Muscle of back (tissue), 11 donors: Measurements from ENCODE around the gene CATSPER3. TPM values are rescaled to one million over a fixed set of nuclear protein-coding genes. Genes with fewer than 3 reads are reported as not detected.
"Not testable (repeated sequence)": the region's sequence is repeated elsewhere in the genome, so short reads cannot be mapped to it uniquely, and the experiment has no call there.

Source experiments
- DNase-seq, 3 donors: peaks; one replicate each; pipeline versions ENCODE4 v3.0.0 to v3.0.0-alpha.2; 2013
- polyA plus RNA-seq, 10 donors: library from polyadenylated mRNA; unstranded; fragments of 120-200 nt; gene quantifications; one replicate each; pipeline ENCODE4 v1.2.1, GENCODE V29; 2013; ENCODE audit not compliant: insufficient read length in 10 of 10

Gene CATSPER3
- polyA plus RNA-seq, 10 donors = 0.24 to 1.2 (median 0.51) TPM

- peak in 1 of 3 donors; percentile 14 for DNase-seq
Observed at GRCh38 chr5:134975078-134975715, 7.5 kb downstream of the CATSPER3 start.

- DNase-seq = no peak
Observed at GRCh38 chr5:134975843-134976242, 8.1 kb downstream of the CATSPER3 start.

GRCh38 chr5:134976841-134977240, 9.1 kb downstream of the CATSPER3 start:
- no peak for DNase-seq

- DNase-seq = no peak
Observed at GRCh38 chr5:134979416-134979815, 11.7 kb downstream of the CATSPER3 start.

- no peak for DNase-seq
Observed at GRCh38 chr5:134982230-134982629, 14.5 kb downstream of the CATSPER3 start.

- no peak for DNase-seq
Observed at GRCh38 chr5:134989266-134989830, 21.6 kb downstream of the CATSPER3 start.

GRCh38 chr5:134990183-134990582, 22.5 kb downstream of the CATSPER3 start:
- not testable (repeated sequence) for DNase-seq

- no peak for DNase-seq
Observed at GRCh38 chr5:134992148-134992547, 24.4 kb downstream of the CATSPER3 start.

GRCh38 chr5:134993161-134993560, 25.5 kb downstream of the CATSPER3 start:
- no peak for DNase-seq

GRCh38 chr5:134994560-134995156, 27.0 kb downstream of the CATSPER3 start:
- DNase-seq = no peak

- no peak for DNase-seq
Observed at GRCh38 chr5:134995850-134996402, 28.2 kb downstream of the CATSPER3 start.

GRCh38 chr5:134997015-134997414, 29.3 kb downstream of the CATSPER3 start:
- no peak for DNase-seq

- not testable (repeated sequence) for DNase-seq
Observed at GRCh38 chr5:134998068-134998467, 30.4 kb downstream of the CATSPER3 start.

- DNase-seq = no peak
Observed at GRCh38 chr5:135004376-135004775, 36.7 kb downstream of the CATSPER3 start.

- no peak for DNase-seq
Observed at GRCh38 chr5:135005076-135005475, 37.4 kb downstream of the CATSPER3 start.

GRCh38 chr5:135007305-135007704, 39.6 kb downstream of the CATSPER3 start:
- DNase-seq = no peak

- DNase-seq = no peak
Observed at GRCh38 chr5:135007749-135008363, 40.1 kb downstream of the CATSPER3 start.

GRCh38 chr5:135008556-135008955, 40.8 kb downstream of the CATSPER3 start:
- DNase-seq = no peak

- DNase-seq = no peak
Observed at GRCh38 chr5:135008981-135009735, 41.5 kb downstream of the CATSPER3 start.

GRCh38 chr5:135009736-135010501, 42.2 kb downstream of the CATSPER3 start:
- DNase-seq = no peak
